B cell (primary cell): ENCODE results near the gene JMJD8. TPM values are rescaled to one million over a fixed set of nuclear protein-coding genes. Genes with fewer than 3 reads are reported as not detected.

Experiments used
- ATAC-seq: fragments of 200-7000 bp; cut with Tn5 transposase; one replicate; pipeline ENCODE4 v1.10.0; 2021; ENCODE audit warnings: low read depth, mild to moderate bottlenecking, moderate number of reproducible peaks, moderate library complexity
- CTCF ChIA-PET: fragments of 350-600 bp; sonication (Branson Sonifier 250); formaldehyde crosslinking; loops from one replicate; lab custom pipeline; 2021; ENCODE audit warnings: antibody characterized with exemption, inconsistent platforms; lab: Charles Lee
- POLR2A ChIA-PET: fragments of 350-600 bp; sonication (Branson Sonifier 250); formaldehyde crosslinking; loops from one replicate; lab custom pipeline; 2021; ENCODE audit warnings: antibody characterized with exemption; lab: Charles Lee
- DNase-seq: peaks from one replicate; pipeline ENCODE4 v3.0.0; 2013
- H2AFZ ChIP-seq: 2 replicates; pipeline ENCODE4 v1.6.1; 2012; ENCODE audit warnings: mild to moderate bottlenecking, low read depth, low read length; ENCODE audit not compliant: insufficient read depth, poor library complexity, severe bottlenecking
- H3K27ac ChIP-seq, 2 donors: 1 replicate in 1 of 2; 2 replicates in 1 of 2; pipeline ENCODE4 v1.5.1; 2012 to 2013; ENCODE audit warnings: low read length in 2 of 2, mild to moderate bottlenecking in 2 of 2, moderate library complexity in 1 of 2
- H3K27me3 ChIP-seq, 4 experiments: fragments of 200-600 bp in 1 of 4; sonication (generic) in 1 of 4; replicated peaks in 1 of 4; 1 replicate in 2 of 4; 2 replicates in 2 of 4; pipeline versions ENCODE4 v1.6.1 to v1.7.0; 2013 to 2016; ENCODE audit warnings: low read length in 3 of 4, mild to moderate bottlenecking in 2 of 4, mixed read lengths in 1 of 4, moderate library complexity in 1 of 4; ENCODE audit not compliant: insufficient read depth in 4 of 4, control insufficient read depth in 3 of 4; ENCODE audit errors: control extremely low read depth in 1 of 4
- H3K36me3 ChIP-seq, 2 experiments: replicated peaks in 1 of 2; 1 replicate in 1 of 2; 2 replicates in 1 of 2; pipeline versions ENCODE4 v1.6.1 to v1.7.1; 2013; ENCODE audit warnings: low read length in 1 of 2; ENCODE audit not compliant: insufficient read depth in 2 of 2, control insufficient read depth in 1 of 2; ENCODE audit errors: control extremely low read depth in 1 of 2, extremely low read depth in 1 of 2
- H3K4me1 ChIP-seq, 2 donors: fragments of 200-600 bp in 1 of 2; sonication (generic) in 1 of 2; 1 replicate in 1 of 2; 2 replicates in 1 of 2; pipeline versions ENCODE4 v1.5.1 to v1.6.1; 2013 to 2017; ENCODE audit warnings: low read length in 2 of 2; ENCODE audit not compliant: control insufficient read depth in 2 of 2, insufficient read depth in 2 of 2
- H3K4me2 ChIP-seq: replicated peaks from 2 replicates; pipeline ENCODE3; 2012; ENCODE audit warnings: mild to moderate bottlenecking, low read depth, low read length; ENCODE audit not compliant: poor library complexity, severe bottlenecking
- H3K4me3 ChIP-seq, 5 experiments: fragments of 200-600 bp in 1 of 5; sonication (generic) in 1 of 5; 1 replicate in 3 of 5; 2 replicates in 2 of 5; pipeline versions ENCODE4 v1.5.1 to v1.7.0; 2011 to 2016; ENCODE audit warnings: low read length in 4 of 5, mild to moderate bottlenecking in 4 of 5, low read depth in 2 of 5, control low read depth in 1 of 5, moderate library complexity in 1 of 5; ENCODE audit not compliant: insufficient read depth in 1 of 5; ENCODE audit errors: control extremely low read depth in 1 of 5, extremely low read depth in 1 of 5
- H3K79me2 ChIP-seq: fragments of 200-600 bp; sonication (generic); one replicate; pipeline ENCODE4 v1.6.0; 2016; ENCODE audit warnings: low read length; ENCODE audit not compliant: control insufficient read depth, insufficient read depth
- H3K9ac ChIP-seq: fragments of 200-600 bp; sonication (generic); 2 replicates; pipeline ENCODE4 v1.6.1; 2017; ENCODE audit warnings: mild to moderate bottlenecking, low read length, moderate library complexity
- H3K9me3 ChIP-seq, 3 donors: one replicate each; pipeline versions ENCODE4 v1.6.1 to v1.7.1; 2013; ENCODE audit warnings: low read length in 2 of 3; ENCODE audit not compliant: control insufficient read depth in 2 of 3, insufficient read depth in 1 of 3; ENCODE audit errors: control extremely low read depth in 1 of 3
- H4K20me1 ChIP-seq: 2 replicates; pipeline ENCODE4 v1.6.0; 2012; ENCODE audit warnings: mild to moderate bottlenecking, low read length; ENCODE audit not compliant: insufficient read depth, control insufficient read depth, poor library complexity, severe bottlenecking
- H3K27ac Mint-ChIP-seq: one replicate; pipeline ENCODE4 v1.8.0; 2021; ENCODE audit warnings: mixed read lengths
- H3K27me3 Mint-ChIP-seq: one replicate; pipeline ENCODE4 v1.8.0; 2021; ENCODE audit warnings: mixed read lengths
- H3K4me1 Mint-ChIP-seq: one replicate; pipeline ENCODE4 v1.8.0; 2021; ENCODE audit warnings: mixed read lengths
- H3K4me3 Mint-ChIP-seq: one replicate; pipeline ENCODE4 v1.8.0; 2021; ENCODE audit warnings: mixed read lengths
- H3K9me3 Mint-ChIP-seq: one replicate; pipeline ENCODE4 v1.8.0; 2022; ENCODE audit warnings: mixed read lengths; ENCODE audit not compliant: insufficient read depth
- EZH2 ChIP-seq: IDR thresholded peaks from 2 replicates; pipeline ENCODE4 v1.6.1; 2012; ENCODE audit warnings: borderline replicate concordance, low read depth, mild to moderate bottlenecking, moderate library complexity, low read length; ENCODE audit not compliant: insufficient read depth, poor library complexity, severe bottlenecking
- WGBS: methylation state at CpG from one replicate; pipeline ENCODE4 v1.1.5; 2013; ENCODE audit warnings: missing lambda C conversion rate; ENCODE audit not compliant: insufficient coverage; 5-methylcytosine and 5-hydroxymethylcytosine counted together
- intact Hi-C: fragments of 100-400 bp; cut with micrococcal nuclease; formaldehyde crosslinking; loops from one replicate; pipeline ENCODE4 v1.10.0; 2022
- polyA plus RNA-seq: library from polyadenylated mRNA; depleted of rRNA; stranded (reverse); fragments of >200 nt; gene quantifications from 2 replicates; pipeline ENCODE4 v1.2.3, GENCODE V29; 2012
- total RNA-seq, 2 donors: library from RNA; stranded (reverse); fragments of 120-200 nt in 1 of 2; gene quantifications; 1 replicate in 1 of 2; 2 replicates in 1 of 2; pipeline versions ENCODE4 v1.2.3 to v1.2.4, GENCODE V29; 2013 to 2022
- TF ChIP-seq, protein P1 (sequence below): fragments of 200-600 bp; IDR thresholded peaks from one replicate; pipeline ENCODE4 v1.8.0; 2022; ENCODE audit warnings: antibody characterized with exemption, mild to moderate bottlenecking

The JMJD8 gene
- total and polyA plus RNA-seq, 2 donors (not counting 1 experiment from before 2014, with no cell fraction given) = 46.3 to 69.3 TPM

DNA sequence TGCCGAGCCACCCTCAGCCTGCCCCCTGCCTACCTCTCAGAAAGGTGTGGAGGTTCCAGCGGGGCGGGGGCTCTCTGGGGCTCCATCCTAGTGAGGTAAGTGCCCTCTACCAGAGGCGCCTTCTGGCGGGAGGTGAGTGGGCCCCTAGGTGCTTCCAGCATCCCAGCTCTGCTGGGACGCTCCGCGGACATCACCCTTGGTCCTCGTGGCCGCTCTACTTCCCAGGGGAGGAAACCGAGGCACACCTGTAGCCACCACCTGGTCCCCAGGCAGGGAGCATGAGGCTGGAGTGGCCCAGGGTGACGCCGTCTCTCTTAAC, 41.1 kb downstream of the JMJD8 start:
- Histone ChIP-seq H3K4me1 (peaks cover 19 to 41% of the 10 kb centered on the region in 2 donors), H3K27ac (peak overlapping the region in 1 of 2 donors; percentile 33), H3K36me3 (no peaks in the 10 kb centered on the region), H3K4me2 (peak overlapping the region; percentile 87), H3K4me3 (peak overlapping the region in 3 of 5 experiments; percentile 40 to 75 (median 55)), H3K9me3 (no peaks in the 10 kb centered on the region), H3K27me3 (no peaks in the 10 kb centered on the region), H3K9ac (peak overlapping the region; percentile 73), H4K20me1 (peaks cover 14% of the 10 kb centered on the region), H3K79me2 (peaks cover 14% of the 10 kb centered on the region), H2AFZ (no peak overlapping the region)
- Mint-ChIP-seq H3K9me3 (no peaks in the 10 kb centered on the region), H3K27ac (peak overlapping the region; percentile 61), H3K27me3 (no peaks in the 10 kb centered on the region), H3K4me3 (peak overlapping the region; percentile 74), H3K4me1 (peaks cover 24% of the 10 kb centered on the region)
- ChIA-PET POLR2A (interaction anchor here (0.7 kb wide), 1 partner anchor 1479 kb away, joined by 5 read pairs; no protein-coding TSS in a partner anchor), CTCF (no interaction called here)
- no peak for DNase-seq
- TF ChIP-seq, protein P1, sequence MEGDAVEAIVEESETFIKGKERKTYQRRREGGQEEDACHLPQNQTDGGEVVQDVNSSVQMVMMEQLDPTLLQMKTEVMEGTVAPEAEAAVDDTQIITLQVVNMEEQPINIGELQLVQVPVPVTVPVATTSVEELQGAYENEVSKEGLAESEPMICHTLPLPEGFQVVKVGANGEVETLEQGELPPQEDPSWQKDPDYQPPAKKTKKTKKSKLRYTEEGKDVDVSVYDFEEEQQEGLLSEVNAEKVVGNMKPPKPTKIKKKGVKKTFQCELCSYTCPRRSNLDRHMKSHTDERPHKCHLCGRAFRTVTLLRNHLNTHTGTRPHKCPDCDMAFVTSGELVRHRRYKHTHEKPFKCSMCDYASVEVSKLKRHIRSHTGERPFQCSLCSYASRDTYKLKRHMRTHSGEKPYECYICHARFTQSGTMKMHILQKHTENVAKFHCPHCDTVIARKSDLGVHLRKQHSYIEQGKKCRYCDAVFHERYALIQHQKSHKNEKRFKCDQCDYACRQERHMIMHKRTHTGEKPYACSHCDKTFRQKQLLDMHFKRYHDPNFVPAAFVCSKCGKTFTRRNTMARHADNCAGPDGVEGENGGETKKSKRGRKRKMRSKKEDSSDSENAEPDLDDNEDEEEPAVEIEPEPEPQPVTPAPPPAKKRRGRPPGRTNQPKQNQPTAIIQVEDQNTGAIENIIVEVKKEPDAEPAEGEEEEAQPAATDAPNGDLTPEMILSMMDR = no peak
- no peak for TF ChIP-seq EZH2
- WGBS = 89% methylated on average over 10 of the region's 13 CpGs
- intact Hi-C loops = no loop called here
- no peak for ATAC-seq

DNA sequence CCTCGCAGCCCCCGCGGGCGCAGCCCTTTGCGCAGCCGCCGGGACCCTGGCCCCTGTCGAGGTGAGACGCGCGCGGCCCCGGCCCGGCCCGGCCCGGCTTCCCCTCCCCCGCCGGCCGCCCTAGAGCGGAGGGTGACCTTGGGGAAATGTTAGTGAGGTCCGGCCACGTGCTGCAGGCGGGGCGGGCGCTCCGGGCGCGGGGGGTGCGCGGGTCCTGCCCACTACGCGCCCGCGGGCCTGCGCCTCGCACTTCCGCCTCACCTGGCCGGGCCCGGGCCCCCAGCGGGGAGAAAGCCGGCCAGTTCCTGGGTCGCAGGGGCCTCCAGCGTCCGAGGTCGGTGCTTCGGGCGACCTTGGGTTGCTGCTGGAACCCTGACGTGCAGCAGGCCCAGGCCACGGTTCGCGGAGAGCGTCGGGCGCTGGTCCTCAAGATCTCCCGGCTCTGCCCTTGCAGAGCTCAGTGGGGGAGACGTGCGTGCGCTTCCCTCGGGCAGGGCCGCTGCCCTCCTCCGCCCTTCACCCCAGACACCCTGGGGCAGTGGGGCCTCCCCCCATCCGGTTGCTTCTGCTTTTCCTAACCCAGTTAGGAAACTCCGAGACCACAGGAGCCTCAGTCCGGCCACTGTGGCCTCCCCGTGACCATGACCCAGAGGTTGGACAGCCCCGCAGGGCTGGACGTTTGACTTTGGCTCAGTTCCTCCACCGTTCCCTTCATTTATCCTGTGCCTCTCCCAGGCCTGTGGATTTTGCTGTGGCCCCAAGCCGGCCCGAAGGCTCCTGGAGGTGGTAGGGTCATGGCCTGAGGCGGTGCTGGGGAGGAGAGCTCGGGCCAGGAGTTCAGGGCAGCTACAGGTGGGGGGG, 41.7 kb downstream of the JMJD8 start:
- peak overlapping the region; percentile 18 to 33 for H3K27ac ChIP-seq
- peak; percentile 61 for DNase-seq
- peak overlapping the region; percentile 79 for H2AFZ ChIP-seq

More for the DNA sequence above, 41.7 kb downstream of the JMJD8 start:
- POLR2A ChIA-PET = interaction anchor here (0.6 kb wide), 2 partner anchors 26 to 422 kb away, joined by 3 to 4 read pairs; no protein-coding TSS in a partner anchor
- Histone ChIP-seq H3K4me2 (peak overlapping the region; percentile 87), H3K4me1 (peaks cover 15 to 41% of the 10 kb centered on the region in 2 donors), H3K27me3 (no peaks in the 10 kb centered on the region), H3K4me3 (peak overlapping the region in 4 of 5 experiments; percentile 40 to 75 (median 60)), H3K36me3 (no peaks in the 10 kb centered on the region), H4K20me1 (peaks cover 8% of the 10 kb centered on the region), H3K79me2 (peaks cover 11% of the 10 kb centered on the region), H3K9ac (peak overlapping the region; percentile 73), H3K9me3 (no peaks in the 10 kb centered on the region)
- Mint-ChIP-seq H3K4me1 (peaks cover 23% of the 10 kb centered on the region), H3K9me3 (no peaks in the 10 kb centered on the region), H3K27me3 (no peaks in the 10 kb centered on the region), H3K4me3 (peak overlapping the region; percentile 74), H3K27ac (peak overlapping the region; percentile 61)
- intact Hi-C loops = no loop called here
- CTCF ChIA-PET = no interaction called here
- TF ChIP-seq, protein P1 = no peak
- TF ChIP-seq EZH2 = no peak
- WGBS = 7% methylated on average over 69 of the region's 72 CpGs
- ATAC-seq = peak; percentile 41
